NCI-H2196 (cell line): ENCODE data around the gene ZSCAN10.
"Not testable (repeated sequence)": the region's sequence is repeated elsewhere in the genome, so short reads cannot be mapped to it uniquely, and the experiment has no call there.

ENCODE experiments used
- DNase-seq: peaks from one replicate; lab custom pipeline; 2025; ENCODE audit not compliant: unreplicated experiment; lab: John Stamatoyannopoulos, UW

The ZSCAN10 gene

DNA sequence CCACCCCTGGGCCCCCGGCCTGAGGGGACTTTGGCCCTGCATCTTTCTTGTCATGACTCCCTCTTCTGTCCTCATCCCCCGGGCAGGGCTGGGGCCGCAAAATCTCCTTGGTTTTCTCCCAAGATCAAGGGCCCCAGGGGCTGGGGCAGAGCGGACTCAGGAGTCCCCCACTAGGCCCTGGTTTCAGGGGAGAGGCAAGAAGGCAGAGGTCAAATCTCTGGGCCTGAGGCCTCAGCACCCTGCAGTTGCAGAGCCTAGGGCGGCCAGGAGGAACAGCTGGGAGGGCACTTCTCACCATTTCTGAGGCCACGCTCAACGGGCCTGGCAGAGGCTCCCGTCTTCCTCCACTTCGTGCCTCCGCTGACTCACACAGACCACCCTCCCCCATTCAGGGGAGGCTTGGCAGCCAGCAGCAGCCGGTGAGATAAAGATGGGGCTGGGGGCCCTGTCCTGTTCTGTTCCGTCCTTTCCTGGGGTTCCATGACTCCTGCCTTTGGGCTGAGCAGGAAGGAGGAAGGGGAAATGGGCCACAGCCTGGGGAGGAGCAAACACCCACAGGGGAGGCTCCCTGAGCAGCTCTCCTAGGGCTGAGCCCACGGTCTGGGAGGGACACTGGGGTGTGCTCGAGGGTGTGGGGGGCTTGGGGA, 12.4 kb downstream of the ZSCAN10 start:
- no peak for DNase-seq

DNA sequence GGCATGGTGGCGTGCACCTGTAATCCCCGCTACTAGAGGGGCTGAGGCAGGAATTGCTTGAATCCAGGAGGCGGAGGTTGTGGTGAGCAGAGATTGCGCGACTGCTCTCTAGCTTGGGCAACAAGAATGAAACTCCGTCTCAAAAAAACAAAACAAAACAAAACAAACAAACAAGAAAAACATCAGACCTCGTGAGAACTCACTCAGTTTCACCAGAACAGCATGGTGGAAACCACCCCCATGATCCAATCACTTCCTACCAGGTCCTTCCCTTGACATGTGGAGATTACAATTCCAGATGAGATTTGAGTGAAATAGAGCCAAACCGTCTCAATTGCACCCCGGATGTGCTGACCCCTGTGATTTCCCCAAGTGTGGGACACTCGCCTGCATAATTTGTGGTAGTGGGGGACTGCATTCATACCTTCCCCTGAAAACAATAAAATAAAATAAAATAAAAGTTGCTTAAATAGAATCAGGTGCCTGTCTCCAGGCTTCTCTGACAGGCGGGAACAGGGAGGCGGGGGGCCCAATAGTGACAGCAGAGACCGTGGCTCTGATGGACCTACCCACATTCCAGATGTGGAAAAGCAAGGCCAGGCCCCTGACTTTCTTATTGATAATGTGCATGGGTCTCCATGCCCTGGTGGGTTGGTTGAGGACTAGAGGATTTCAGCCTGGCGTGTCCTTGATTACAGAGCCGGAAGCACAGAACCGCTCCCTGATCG, 13.1 kb downstream of the ZSCAN10 start:
- DNase-seq = no peak

DNA sequence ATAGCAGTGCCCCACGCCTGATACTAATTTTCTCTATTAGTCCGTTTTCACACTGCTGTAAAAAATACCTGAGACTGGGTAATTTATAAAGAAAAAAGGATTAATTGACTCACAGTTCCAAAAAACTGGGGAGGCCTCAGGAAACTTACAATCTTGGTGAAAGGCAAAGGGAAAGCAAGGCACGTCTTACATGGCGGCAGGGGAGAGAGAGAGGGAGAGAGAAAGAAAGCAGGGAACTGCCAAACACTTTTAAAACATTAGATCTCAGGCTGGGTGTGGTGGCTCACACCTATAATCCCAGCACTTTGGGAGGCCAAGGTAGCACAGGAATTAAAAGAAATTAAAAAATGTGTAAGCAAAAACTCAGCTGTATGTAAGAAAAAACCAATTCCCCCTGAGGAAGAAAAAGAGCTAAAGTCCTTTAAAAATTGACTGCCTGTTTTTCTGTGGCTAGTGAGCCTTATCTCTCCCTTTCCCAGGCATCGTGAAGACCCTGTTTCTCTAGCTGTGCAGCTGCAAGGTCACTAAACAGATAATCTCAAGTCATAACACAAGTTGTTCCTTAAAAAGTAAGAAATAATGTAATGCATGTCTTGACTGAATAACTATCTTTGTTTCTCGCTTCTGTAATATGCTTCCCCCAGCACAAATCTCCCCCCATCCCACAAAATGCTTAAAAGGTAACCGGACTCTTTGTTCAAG, 14.0 kb downstream of the ZSCAN10 start:
- no peak for DNase-seq

DNA sequence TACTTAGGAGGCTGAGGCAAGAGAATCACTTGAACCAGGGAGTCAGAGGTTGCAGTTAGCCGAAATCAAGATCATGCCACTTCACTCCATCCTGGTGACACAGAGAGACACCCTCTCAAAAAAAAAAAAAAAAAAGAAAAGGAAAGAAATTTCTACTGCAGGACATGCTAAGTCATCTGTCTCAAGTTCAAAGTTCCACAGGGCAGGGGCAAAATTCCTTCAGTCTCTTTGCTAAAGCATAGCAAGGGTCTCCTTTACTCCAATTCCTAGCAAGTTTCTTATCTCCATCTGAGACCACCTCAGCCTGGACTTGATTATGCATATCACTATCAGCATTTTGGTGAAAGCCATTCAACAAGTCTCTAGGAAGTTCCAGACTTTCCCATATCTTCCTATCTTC, 14.6 kb downstream of the ZSCAN10 start:
- no peak for DNase-seq

DNA sequence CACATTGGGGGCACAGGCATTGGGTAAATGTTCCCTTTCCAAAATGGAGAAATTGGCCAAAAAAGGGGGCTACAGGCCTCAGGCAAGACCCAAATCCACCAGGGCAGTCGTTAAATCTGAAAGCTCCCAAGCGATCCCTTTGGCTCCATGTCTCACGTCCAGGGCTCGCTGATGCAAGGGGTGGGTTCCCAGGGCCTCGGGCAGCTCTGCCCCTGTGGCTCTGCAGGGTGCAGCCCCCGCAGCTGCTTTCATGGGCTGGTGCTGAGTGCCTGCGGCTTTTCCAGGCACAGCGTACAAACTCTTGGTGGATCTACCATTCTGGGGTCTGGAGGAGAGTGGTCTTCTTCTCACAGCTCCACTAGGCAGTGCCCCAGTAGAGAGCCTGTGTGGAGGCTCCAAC, 15.7 kb downstream of the ZSCAN10 start:
- DNase-seq = not testable (repeated sequence)

DNA sequence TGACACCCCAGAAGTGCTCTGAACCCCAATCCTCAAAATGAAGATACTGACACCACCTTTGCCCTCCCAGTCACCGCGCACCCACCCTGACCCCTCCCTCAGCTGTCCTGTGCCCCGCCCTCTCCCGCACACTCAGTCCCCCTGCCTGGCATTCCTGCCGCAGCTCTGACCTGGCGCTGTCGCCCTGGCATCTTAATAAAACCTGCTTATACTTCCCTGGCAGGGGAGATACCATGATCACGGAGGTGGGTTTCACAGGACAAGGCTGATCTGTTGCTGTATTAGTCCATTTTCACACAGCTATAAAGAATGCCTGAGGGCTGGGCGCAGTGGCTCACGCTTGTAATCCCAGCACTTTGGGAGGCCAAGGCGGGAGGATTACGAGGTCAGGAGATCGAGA, 17.1 kb downstream of the ZSCAN10 start:
- not testable (repeated sequence) for DNase-seq

DNA sequence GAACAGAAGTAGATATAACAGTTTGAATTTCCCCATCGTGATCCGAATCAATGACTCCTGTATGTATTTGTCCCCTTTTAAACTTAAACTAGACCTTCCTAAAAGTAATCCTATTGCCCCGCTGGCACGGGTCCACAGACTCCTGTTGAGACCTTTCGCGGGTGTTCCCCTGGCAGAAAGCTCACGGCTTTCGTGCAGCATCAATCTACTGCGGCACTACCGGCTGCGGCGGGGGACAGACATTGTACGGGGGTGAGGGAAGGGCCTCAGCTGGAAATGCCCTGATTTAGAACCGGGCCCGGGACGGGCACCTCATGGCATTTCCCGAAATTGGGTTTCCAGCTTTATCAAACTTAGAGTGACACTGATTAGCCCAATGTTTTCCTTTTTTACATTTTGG, 19.1 kb downstream of the ZSCAN10 start:
- no peak for DNase-seq

DNA sequence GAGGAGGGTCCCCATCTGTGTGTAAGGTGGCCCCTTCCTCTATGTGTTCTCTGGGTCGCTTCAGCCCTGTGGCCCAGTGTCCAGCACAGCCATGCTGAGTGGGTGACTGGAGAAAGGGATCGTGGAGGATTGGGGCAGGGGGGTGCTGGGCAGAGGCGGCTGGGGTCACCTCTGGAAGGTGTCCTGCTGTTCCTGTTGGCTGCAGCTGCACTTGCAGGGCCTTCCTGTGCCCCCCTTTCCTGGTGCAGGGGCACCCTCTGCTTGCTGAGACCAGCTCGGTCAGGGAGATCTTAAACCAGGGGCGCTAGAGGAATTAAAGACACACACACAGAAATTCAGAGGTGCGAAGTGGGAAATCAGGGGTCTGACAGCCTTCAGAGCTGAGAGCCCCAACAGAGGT, 22.5 kb downstream of the ZSCAN10 start:
- no peak for DNase-seq

DNA sequence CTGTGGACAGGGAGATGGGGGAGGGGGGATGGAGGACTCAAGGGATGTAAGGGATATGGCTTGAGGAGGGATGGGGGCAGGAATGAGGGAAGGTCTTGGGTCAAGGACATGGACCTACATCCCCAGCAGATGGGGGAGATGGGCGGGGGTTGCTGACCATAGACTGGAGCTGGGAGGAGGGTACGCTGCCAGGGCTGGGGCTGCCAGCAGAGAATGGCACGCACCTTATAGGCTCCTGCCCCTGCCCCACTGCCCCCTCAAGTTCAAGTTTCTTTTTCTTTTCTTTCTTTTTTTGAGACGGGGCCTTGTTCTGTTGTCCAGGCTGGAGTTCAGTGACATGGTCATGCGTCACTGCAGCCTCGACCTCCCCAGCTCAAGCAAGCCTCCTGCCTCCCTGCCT, 23.1 kb downstream of the ZSCAN10 start:
- not testable (repeated sequence) for DNase-seq

DNA sequence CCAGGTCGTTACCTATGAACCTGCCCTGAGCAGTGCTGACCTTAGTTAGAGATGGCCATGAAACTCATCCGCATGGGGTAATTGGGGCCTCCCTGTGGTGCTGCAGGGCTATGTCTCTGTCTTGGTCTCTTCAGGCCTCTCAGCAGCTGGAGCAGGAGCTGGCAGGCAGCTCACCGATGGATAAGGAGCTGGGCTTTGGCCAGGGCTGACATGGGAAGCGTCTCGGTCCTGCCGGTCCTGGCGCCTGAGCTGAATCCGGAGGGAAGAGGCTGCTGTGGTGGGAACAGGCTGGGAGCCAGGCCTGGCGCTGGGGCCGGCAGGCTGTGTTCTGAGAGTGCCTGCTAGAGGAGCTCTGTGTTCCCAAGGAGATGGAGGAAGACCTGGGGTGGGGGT, 23.6 kb downstream of the ZSCAN10 start:
- no peak for DNase-seq

DNA sequence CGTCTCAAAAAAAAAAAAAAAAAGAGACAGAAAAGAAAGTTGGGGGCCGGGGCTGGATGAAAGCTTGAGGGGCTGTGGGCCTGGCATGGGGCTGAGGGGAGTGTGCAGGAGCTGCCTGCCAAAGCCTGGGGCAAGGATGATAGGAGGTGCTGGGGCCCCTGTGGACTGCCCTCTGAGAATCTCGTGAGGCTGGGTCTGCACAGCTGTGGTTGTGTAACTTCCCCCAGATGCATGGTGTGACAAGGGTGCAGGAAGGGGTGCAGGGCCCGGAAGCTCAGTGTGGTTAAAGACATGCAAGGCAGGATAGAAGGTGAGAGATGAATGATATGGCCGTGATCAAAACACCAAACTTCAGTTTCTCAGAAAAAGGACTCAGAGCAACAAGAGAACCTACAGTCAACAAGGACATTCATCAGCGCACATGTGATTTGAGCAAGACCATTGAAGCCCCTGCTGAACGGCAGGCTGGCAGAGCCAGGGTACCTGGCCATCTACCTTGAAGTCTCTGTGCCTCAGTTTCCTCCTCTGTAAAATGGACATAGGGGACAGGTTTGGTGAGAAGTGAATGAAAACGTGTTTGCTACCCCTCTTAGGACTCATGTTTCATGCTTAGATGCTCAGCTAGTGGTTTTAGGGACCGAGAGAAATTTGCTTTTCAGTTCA, 24.1 kb downstream of the ZSCAN10 start:
- DNase-seq = no peak

DNA sequence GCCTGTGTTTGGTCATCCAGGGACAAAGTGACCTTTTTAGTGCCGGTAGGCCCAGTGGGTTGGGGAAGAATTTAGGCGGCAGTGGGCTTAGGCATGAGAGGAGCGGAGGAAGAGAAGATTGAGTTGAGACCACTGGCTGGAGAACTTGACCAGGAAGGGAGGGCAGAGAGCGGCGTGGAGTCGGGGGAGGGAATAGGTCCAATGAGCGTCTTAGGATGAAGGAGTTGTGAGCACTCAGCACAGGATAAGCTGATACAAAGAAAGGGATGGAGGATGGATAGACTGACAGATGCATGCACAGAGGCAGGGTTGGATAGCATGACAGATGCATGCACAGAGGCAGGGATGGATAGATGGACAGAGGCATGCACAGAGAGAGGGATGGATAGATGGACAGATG, 25.6 kb downstream of the ZSCAN10 start:
- no peak for DNase-seq

DNA sequence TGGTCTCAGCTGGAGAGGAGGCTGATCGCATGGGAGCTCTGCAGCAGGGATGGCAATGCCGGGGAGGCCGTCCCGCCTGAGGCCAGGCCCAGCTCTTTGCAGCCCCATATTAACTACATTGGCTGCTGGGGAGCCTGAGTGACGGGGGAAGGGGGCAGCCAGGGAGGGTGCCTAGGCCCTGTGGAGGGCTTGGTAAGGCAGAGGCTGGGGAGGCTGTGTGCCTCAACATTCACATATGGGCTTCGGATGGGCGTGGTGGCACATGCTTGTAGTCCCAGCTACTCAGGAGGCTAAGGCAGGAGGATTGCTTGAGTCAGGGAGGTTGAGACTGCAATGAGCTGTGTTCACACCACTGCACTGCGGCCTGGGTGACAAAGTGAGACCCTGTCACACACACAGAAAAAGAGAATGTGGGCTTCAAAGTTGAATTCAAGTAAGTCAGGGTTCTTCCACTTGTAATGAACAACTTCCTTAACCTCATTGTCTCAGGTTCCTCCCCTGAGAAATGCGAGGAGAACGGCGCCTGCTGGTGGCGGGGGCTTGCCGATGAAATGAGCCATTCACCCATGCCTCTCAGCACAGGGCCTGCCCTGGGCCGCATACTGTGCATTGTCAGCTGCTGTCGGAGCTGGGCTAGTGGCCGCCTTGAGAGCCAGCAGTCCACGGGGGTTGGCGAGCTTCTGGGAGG, 26.4 kb downstream of the ZSCAN10 start:
- not testable (repeated sequence) for DNase-seq

DNA sequence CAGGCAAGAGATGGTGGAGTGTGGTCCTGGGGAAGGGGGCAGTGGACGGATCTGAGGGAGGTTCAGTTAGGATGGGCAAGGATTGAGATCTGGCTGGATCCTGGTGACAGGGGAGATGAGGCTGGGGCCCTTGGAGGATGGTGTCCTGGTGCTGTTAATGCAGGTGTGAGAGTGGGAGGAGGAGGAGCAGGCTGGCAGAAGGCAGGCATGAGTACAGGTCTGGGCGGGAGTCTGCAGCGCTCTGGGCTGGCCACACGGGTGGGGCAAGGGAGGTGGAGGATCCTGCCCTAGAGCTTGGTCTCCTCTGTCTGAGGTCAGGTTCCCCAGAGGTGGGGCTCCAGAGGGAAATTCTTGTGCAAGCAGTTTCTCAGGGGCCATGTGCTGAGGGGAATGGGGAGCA, 26.9 kb downstream of the ZSCAN10 start:
- DNase-seq = not testable (repeated sequence)

DNA sequence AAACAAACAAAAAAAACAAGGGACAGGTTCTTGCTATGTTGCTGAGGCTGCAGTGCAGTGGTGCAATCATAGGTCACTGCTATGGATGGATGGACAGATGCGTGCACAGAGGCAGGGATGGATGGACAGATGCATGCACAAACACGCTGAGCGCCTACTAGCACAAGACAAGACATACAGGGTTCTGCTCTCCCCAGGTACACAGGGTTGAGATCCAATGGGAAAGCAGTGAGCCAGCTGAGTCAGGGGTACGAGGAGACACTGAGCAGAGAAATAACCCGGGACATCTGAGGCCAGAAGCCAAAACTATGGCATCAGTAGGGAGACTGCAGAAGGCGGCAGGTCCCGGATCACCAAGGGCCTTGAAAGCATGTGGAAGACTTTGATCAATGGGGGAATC, 27.4 kb downstream of the ZSCAN10 start:
- DNase-seq = no peak

DNA sequence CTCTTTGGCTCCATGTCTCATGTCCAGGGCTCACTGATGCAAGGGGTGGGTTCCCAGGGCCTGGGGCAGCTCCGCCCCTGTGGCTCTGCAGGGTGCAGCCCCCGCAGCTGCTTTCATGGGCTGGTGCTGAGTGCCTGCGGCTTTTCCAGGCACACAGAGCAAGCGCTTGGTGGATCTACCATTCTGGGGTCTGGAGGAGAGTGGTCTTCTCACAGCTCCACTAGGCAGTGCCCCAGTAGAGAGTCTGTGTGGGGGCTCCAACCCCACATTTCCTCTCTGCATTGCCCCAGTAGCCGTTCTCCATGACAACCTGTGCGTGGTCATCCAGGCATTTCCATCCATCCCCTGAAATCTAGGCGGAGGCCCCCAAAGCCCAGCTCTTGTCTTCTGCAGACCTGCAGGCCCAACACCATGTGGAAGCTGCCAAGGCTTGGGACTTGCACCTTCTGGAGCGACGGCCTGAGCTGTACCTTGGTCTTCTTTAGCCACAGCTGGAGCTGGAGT, 28.4 kb downstream of the ZSCAN10 start:
- no peak for DNase-seq

DNA sequence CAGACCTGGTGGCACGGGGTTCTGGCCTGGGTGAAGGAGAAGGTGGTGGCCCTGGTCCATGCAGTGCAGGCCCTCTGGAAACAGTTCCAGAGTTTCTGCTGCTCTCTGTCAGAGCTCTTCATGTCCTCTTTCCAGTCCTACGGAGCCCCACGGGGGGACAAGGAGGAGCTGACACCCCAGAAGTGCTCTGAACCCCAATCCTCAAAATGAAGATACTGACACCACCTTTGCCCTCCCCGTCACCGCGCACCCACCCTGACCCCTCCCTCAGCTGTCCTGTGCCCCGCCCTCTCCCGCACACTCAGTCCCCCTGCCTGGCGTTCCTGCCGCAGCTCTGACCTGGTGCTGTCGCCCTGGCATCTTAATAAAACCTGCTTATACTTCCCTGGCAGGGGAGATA, 29.9 kb downstream of the ZSCAN10 start:
- DNase-seq = not testable (repeated sequence)

DNA sequence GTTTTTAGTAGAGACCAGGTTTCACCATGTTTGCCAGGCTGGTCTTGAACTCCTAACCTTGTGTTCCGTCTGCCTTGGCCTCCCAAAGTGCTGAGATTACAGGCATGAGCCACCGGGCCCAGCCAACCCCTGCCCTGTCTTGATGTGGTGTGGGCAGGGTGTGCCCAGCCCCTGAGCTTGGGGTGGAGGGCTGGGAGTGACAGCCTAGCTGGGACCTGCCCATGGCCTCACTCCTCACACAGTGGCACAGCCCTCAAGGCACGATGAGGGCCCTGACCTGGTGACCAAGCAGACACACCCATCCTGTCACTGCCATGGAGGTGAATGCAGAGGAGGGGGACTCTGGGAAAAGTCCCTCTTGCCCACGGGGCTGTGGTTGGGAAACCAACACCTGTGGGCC, 30.6 kb downstream of the ZSCAN10 start:
- no peak for DNase-seq

DNA sequence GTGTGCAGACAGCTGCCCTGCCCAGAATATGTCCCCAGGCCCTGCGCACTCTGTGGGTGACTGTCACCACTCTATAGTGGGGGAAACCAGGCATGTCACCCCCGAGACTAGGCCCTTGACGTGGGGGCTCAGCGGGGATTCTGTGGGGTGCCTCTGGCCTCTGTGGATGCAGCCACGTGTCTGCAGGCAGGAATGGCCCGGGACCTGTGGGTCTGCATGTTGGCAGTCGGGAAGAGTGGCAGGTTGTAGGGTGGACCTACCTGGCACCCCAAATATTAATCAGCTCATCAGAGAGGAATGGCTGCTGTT, 32.7 kb downstream of the ZSCAN10 start:
- DNase-seq = no peak

DNA sequence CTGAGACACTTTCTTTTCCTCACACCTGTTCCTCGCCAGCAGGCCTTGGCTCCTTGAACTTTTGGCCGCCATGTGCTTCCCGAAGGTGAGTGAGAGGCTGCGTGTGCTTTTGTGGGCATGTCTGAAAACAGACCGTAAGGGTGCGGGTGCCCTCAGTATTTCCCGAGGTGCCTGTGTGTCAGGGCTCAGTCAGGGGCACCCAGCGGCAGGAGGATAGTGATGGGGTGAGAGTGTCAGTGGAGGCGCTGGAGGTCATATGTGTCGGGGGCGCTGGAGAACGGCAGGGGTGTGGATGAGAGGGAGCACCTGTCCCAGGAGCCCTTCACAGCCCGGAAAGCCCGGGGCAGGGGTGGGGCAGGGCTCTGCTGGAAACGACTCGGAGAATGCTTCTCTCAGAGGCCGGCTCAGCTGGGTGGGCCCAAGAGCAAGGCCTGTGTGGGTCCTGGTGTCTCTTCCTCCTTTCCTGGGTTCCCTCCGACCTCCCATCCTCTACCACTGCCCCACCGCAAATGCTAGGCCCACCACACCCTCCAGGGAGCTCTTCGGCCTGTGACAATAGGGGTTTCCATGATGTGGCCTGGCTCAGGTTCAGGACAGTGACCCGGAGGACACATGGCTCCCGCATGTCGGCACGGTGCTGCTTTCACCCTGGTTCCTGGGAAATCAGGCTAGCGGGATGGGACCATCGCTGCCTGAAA, 33.2 kb downstream of the ZSCAN10 start:
- no peak for DNase-seq
